RWPE1 (cell line): ENCODE measurements around the gene MYBBP1A.

Experiments
- CTCF ChIA-PET: fragments of 350-600 bp; sonication (Branson Sonifier 250); formaldehyde crosslinking; extraction: SDS; loops from one replicate; lab custom pipeline; 2021; lab: Yijun Ruan, JAX
- POLR2A ChIA-PET: fragments of 400-600 bp; formaldehyde crosslinking; extraction: SDS; loops from one replicate; lab custom pipeline; 2020; ENCODE audit warnings: antibody characterized with exemption; ENCODE audit not compliant: low non-redundant PET; lab: Yijun Ruan, JAX
- DNase-seq: peaks from one replicate; pipeline ENCODE4 v3.0.0; 2012; ENCODE audit warnings: low spot score
- H3K27ac ChIP-seq: fragments of 450-650 bp; 2 replicates; pipeline ENCODE4 v1.5.1; 2017
- TF ChIP-seq, protein P1 (sequence below): fragments of 450-650 bp; conservative IDR thresholded peaks from 2 replicates; pipeline ENCODE4 v1.5.1; 2017; ENCODE audit warnings: low read depth, mild to moderate bottlenecking

Gene MYBBP1A

DNA sequence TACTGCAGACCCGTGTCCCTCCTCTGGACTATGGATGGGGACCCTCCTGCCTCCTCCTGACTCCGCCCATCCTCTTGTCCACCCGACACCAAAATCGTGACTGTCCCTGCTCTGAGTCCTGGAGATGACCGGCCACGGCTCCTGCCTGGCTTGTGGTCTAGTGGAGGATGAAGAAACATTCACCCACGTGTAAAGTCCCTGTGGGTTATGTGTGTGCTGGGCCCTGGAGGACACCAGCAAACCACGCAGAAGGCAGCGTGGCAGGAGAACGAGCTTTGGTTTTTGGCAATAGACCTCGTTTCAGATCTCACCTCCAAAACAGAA, 44.6 kb downstream of the MYBBP1A start:
- no peak overlapping the region for H3K27ac ChIP-seq
- no peak for DNase-seq
- TF ChIP-seq, protein P1, sequence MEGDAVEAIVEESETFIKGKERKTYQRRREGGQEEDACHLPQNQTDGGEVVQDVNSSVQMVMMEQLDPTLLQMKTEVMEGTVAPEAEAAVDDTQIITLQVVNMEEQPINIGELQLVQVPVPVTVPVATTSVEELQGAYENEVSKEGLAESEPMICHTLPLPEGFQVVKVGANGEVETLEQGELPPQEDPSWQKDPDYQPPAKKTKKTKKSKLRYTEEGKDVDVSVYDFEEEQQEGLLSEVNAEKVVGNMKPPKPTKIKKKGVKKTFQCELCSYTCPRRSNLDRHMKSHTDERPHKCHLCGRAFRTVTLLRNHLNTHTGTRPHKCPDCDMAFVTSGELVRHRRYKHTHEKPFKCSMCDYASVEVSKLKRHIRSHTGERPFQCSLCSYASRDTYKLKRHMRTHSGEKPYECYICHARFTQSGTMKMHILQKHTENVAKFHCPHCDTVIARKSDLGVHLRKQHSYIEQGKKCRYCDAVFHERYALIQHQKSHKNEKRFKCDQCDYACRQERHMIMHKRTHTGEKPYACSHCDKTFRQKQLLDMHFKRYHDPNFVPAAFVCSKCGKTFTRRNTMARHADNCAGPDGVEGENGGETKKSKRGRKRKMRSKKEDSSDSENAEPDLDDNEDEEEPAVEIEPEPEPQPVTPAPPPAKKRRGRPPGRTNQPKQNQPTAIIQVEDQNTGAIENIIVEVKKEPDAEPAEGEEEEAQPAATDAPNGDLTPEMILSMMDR = no peak
- CTCF ChIA-PET = interaction anchor here (0.7 to 1.1 kb wide), 2 partner anchors 90 to 109 kb away, joined by 5 read pairs; no protein-coding TSS in a partner anchor
- POLR2A ChIA-PET = interaction anchor here (0.6 kb wide), 1 partner anchor 406 kb away, joined by 3 read pairs; no protein-coding TSS in a partner anchor

- DNase-seq = no peak
- TF ChIP-seq, protein P1 = no peak
- no peak overlapping the region for H3K27ac ChIP-seq
- ChIA-PET POLR2A (interaction anchor here (0.6 kb wide), 1 partner anchor 406 kb away, joined by 3 read pairs; no protein-coding TSS in a partner anchor), CTCF (interaction anchor here (1.1 kb wide), 1 partner anchor 90 kb away, joined by 5 read pairs; no protein-coding TSS in a partner anchor)
These were observed 45.1 kb downstream of the MYBBP1A start for GRCh38 chr17:4509923-4510617.

DNA sequence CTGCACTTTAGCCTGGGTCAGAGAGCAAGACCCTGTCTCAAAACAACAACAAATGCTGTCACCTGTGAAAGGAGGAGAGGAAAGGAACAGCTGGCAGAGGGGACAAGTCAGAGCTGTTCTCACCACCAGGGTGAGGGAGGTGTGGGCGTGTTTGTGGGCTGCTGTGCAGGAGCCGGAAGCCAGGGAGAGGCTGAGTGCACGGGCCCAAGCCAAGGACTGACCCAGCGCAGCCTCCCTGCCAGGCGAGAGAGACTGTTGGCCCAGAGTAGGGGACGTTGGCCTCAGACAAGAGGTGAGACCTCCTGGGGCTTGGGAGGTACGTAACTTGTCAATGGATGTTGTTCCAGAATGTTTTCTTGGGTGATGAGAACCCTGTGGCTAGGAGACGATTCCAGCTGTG, 45.8 kb downstream of the MYBBP1A start:
- ChIA-PET CTCF (no interaction called here), POLR2A (interaction anchor here (0.6 kb wide), 1 partner anchor 365 kb away, joined by 4 read pairs; no protein-coding TSS in a partner anchor)
- no peak overlapping the region for H3K27ac ChIP-seq
- DNase-seq = no peak
- TF ChIP-seq, protein P1 = no peak

- no peak for DNase-seq
- TF ChIP-seq, protein P1 = no peak
- ChIA-PET CTCF (interaction anchor here (0.6 kb wide), 1 partner anchor 10 kb away, joined by 3 read pairs; no protein-coding TSS in a partner anchor), POLR2A (no interaction called here)
- no peak overlapping the region for H3K27ac ChIP-seq
These were observed 47.0 kb downstream of the MYBBP1A start for GRCh38 chr17:4508207-4508606.

DNA sequence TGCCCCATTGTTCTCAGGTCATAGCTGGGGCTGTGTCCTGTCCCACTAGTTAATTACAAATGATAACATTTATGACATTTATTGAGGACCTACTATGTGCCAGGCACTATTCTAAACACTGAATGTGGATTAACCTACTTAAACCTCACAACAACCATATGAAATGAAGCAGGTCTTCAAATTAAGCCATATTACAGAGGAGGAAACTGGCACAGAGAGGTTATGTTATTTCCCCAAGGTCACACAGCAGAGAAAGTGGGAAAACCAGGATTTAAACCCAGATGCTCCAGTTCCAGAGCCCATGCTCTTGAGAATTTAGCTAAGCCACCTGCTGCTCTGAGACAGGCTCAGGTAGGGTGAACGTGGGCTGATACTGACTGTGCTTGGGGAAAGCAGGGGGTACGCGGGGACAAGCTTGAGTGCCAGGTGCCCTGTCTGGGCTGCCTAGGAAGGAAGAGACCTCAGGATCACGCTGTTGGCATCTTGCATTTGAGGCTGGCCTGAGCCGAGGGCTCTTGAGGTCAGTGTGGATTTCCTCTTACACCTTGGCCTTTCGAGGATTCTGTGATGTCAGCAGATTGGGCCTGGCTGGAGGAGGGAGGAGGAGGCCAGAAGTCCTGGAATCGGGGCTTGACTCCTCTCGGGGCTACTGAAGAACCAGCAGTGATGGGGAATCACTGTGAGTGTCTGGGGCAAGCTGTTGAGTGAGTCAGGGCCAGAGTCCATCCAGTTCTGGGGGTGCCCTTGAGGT, 47.6 kb downstream of the MYBBP1A start:
- CTCF ChIA-PET = no interaction called here

DNA sequence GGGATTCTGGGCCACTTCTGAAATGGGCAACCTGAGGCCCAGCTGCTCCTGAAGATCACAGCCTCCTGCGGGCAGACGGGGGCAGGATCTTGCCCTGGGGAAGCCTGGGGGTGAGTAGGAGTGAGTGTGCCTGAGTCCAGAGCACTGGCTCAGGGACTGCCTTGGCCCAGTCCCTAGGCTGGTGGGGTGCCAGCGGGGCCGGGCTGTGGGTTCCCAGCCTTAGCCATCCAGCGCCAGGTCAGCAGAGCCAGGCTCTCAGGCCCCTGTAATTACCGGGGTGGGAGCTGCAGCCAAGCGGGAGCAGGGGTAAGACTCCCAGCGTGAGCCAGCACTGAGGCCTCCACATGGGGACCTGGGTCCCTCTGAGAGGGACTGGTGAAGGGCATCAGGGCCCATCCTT, 48.3 kb downstream of the MYBBP1A start:
- POLR2A ChIA-PET = no interaction called here
- TF ChIP-seq, protein P1 = no peak
- no peak for DNase-seq
- no peak overlapping the region for H3K27ac ChIP-seq
- CTCF ChIA-PET = no interaction called here

More for the DNA sequence above, 47.6 kb downstream of the MYBBP1A start:
- H3K27ac ChIP-seq = no peak overlapping the region
- TF ChIP-seq, protein P1 = no peak
- POLR2A ChIA-PET = no interaction called here
- DNase-seq = no peak
